ENCODE measurements around the gene ARID1B. TPM values are rescaled to one million over a fixed set of nuclear protein-coding genes. Genes with fewer than 3 reads are reported as not detected.

The ARID1B gene
- total and polyA plus RNA-seq, 5 donors = 18.3 to 59.6 (median 53.8) TPM

- intact Hi-C loops (cut with DNase I) = no loop called here
- Histone ChIP-seq H3K9me3 (ENCODE audit: control insufficient read depth, low read length) (no peaks in the 10 kb centered on the region), H3K27me3 (ENCODE audit: control insufficient read depth, insufficient read depth) (no peaks in the 10 kb centered on the region), H3K27ac (ENCODE audit: low read length) (no peak overlapping the region), H3K4me3 (ENCODE audit: low read length) (no peak overlapping the region), H3K4me1 (ENCODE audit: control insufficient read depth, insufficient read depth, low read length) (no peaks in the 10 kb centered on the region)
- no peak for DNase-seq
- ATAC-seq = no peak
- 88% methylated on average over 8 of the region's 8 CpGs for WGBS
Observed at GRCh38 chr6:156756630-156757610, 20.3 kb upstream of the ARID1B start.

- no peak overlapping the region for H3K27ac ChIP-seq (ENCODE audit: low read length)
- H3K4me1 ChIP-seq (ENCODE audit: control insufficient read depth, insufficient read depth, low read length) = no peaks in the 10 kb centered on the region
- no peak for ATAC-seq
- H3K9me3 ChIP-seq (ENCODE audit: control insufficient read depth, low read length) = no peaks in the 10 kb centered on the region
- 80% methylated on average over 2 of the region's 2 CpGs for WGBS
- DNase-seq = no peak
- no peaks in the 10 kb centered on the region for H3K27me3 ChIP-seq (ENCODE audit: control insufficient read depth, insufficient read depth)
- intact Hi-C loops (cut with DNase I) = no loop called here
- no peak overlapping the region for H3K4me3 ChIP-seq (ENCODE audit: low read length)
Observed at GRCh38 chr6:156757849-156758248, 19.3 kb upstream of the ARID1B start.

GRCh38 chr6:156760377-156760776 is 16.8 kb upstream of the ARID1B start:
- intact Hi-C loops (cut with DNase I) = no loop called here
- no peaks in the 10 kb centered on the region for H3K27me3 ChIP-seq (ENCODE audit: control insufficient read depth, insufficient read depth)
- H3K4me3 ChIP-seq (ENCODE audit: low read length) = no peak overlapping the region
- 88% methylated on average over 4 of the region's 4 CpGs for WGBS
- DNase-seq (no peak), ATAC-seq (no peak)
- no peak overlapping the region for H3K27ac ChIP-seq (ENCODE audit: low read length)
- H3K4me1 ChIP-seq (ENCODE audit: control insufficient read depth, insufficient read depth, low read length) = no peaks in the 10 kb centered on the region
- no peaks in the 10 kb centered on the region for H3K9me3 ChIP-seq (ENCODE audit: control insufficient read depth, low read length)

GRCh38 chr6:156762547-156762946 is 14.6 kb upstream of the ARID1B start:
- ATAC-seq (no peak), DNase-seq (no peak)
- WGBS = 92% methylated on average over 7 of the region's 7 CpGs
- intact Hi-C loops (cut with DNase I) = no loop called here
- Histone ChIP-seq H3K27ac (ENCODE audit: low read length) (no peak overlapping the region), H3K4me3 (ENCODE audit: low read length) (no peak overlapping the region), H3K9me3 (ENCODE audit: control insufficient read depth, low read length) (no peaks in the 10 kb centered on the region), H3K27me3 (ENCODE audit: control insufficient read depth, insufficient read depth) (no peaks in the 10 kb centered on the region), H3K4me1 (ENCODE audit: control insufficient read depth, insufficient read depth, low read length) (no peaks in the 10 kb centered on the region)

GRCh38 chr6:156765117-156765516 is 12.1 kb upstream of the ARID1B start:
- intact Hi-C loops (cut with DNase I) = no loop called here
- no peaks in the 10 kb centered on the region for H3K27me3 ChIP-seq (ENCODE audit: control insufficient read depth, insufficient read depth)
- DNase-seq (no peak), ATAC-seq (no peak)
- no peaks in the 10 kb centered on the region for H3K9me3 ChIP-seq (ENCODE audit: control insufficient read depth, low read length)
- H3K27ac ChIP-seq (ENCODE audit: low read length) = no peak overlapping the region
- H3K4me3 ChIP-seq (ENCODE audit: low read length) = no peak overlapping the region
- WGBS = 97% methylated on average over 10 of the region's 10 CpGs
- no peaks in the 10 kb centered on the region for H3K4me1 ChIP-seq (ENCODE audit: control insufficient read depth, insufficient read depth, low read length)

GRCh38 chr6:156767603-156768467 is 9.3 kb upstream of the ARID1B start:
- Histone ChIP-seq H3K27ac (ENCODE audit: low read length) (no peak overlapping the region), H3K9me3 (ENCODE audit: control insufficient read depth, low read length) (no peaks in the 10 kb centered on the region), H3K27me3 (ENCODE audit: control insufficient read depth, insufficient read depth) (no peaks in the 10 kb centered on the region), H3K4me3 (ENCODE audit: low read length) (no peak overlapping the region), H3K4me1 (ENCODE audit: control insufficient read depth, insufficient read depth, low read length) (peaks cover 6% of the 10 kb centered on the region)
- intact Hi-C loops (cut with DNase I) = no loop called here
- ATAC-seq (no peak), DNase-seq (no peak)
- WGBS = 86% methylated on average over 9 of the region's 9 CpGs

- intact Hi-C loops (cut with DNase I) = loop anchor here in 2 of 4 donors (10.0 kb wide), 2 partner anchors 184 to 206 kb away; no protein-coding TSS in a partner anchor
- Histone ChIP-seq H3K4me3 (ENCODE audit: low read length) (no peak overlapping the region), H3K27ac (ENCODE audit: low read length) (no peak overlapping the region), H3K9me3 (ENCODE audit: control insufficient read depth, low read length) (no peaks in the 10 kb centered on the region), H3K27me3 (ENCODE audit: control insufficient read depth, insufficient read depth) (no peaks in the 10 kb centered on the region), H3K4me1 (ENCODE audit: control insufficient read depth, insufficient read depth, low read length) (peaks cover 6% of the 10 kb centered on the region)
- 33% methylated on average over 3 of the region's 3 CpGs for WGBS
- ATAC-seq (no peak), DNase-seq (no peak)
Observed at GRCh38 chr6:156771047-156771446, 6.1 kb upstream of the ARID1B start.

- no peak for DNase-seq
- WGBS = 97% methylated on average over 7 of the region's 7 CpGs
- no peak overlapping the region for H3K27ac ChIP-seq (ENCODE audit: low read length)
- no peaks in the 10 kb centered on the region for H3K9me3 ChIP-seq (ENCODE audit: control insufficient read depth, low read length)
- peaks cover 6% of the 10 kb centered on the region for H3K4me1 ChIP-seq (ENCODE audit: control insufficient read depth, insufficient read depth, low read length)
- H3K27me3 ChIP-seq (ENCODE audit: control insufficient read depth, insufficient read depth) = no peaks in the 10 kb centered on the region
- intact Hi-C loops (cut with DNase I) = loop anchor here in 2 of 4 donors (10.0 kb wide), 2 partner anchors 183 to 207 kb away; no protein-coding TSS in a partner anchor
- ATAC-seq = no peak
- H3K4me3 ChIP-seq (ENCODE audit: low read length) = no peak overlapping the region
Observed at GRCh38 chr6:156771761-156772160, 5.4 kb upstream of the ARID1B start.

GRCh38 chr6:156773476-156773875 is 3.7 kb upstream of the ARID1B start:
- intact Hi-C loops (cut with DNase I) = loop anchor here in 2 of 4 donors (10.0 kb wide), 2 partner anchors 181 to 209 kb away; no protein-coding TSS in a partner anchor
- no peaks in the 10 kb centered on the region for H3K27me3 ChIP-seq (ENCODE audit: control insufficient read depth, insufficient read depth)
- no peaks in the 10 kb centered on the region for H3K9me3 ChIP-seq (ENCODE audit: control insufficient read depth, low read length)
- peak in 1 of 3 donors; percentile 53 for DNase-seq
- H3K4me1 ChIP-seq (ENCODE audit: control insufficient read depth, insufficient read depth, low read length) = peaks cover 6% of the 10 kb centered on the region
- H3K4me3 ChIP-seq (ENCODE audit: low read length) = no peak overlapping the region
- ATAC-seq = no peak
- no peak overlapping the region for H3K27ac ChIP-seq (ENCODE audit: low read length)
- WGBS = 54% methylated on average over 5 of the region's 5 CpGs

- H3K27ac ChIP-seq (ENCODE audit: low read length) = peak overlapping the region; percentile 42
- WGBS = 66% methylated on average over 15 of the region's 15 CpGs
- H3K4me3 ChIP-seq (ENCODE audit: low read length) = no peak overlapping the region
- H3K27me3 ChIP-seq (ENCODE audit: control insufficient read depth, insufficient read depth) = no peaks in the 10 kb centered on the region
- H3K4me1 ChIP-seq (ENCODE audit: control insufficient read depth, insufficient read depth, low read length) = peaks cover 6% of the 10 kb centered on the region
- ATAC-seq (no peak), DNase-seq (peak in 1 of 3 donors; percentile 52)
- H3K9me3 ChIP-seq (ENCODE audit: control insufficient read depth, low read length) = no peaks in the 10 kb centered on the region
- intact Hi-C loops (cut with DNase I) = loop anchor here in 2 of 4 donors (10.0 kb wide), 2 partner anchors 181 to 209 kb away; no protein-coding TSS in a partner anchor
Observed at GRCh38 chr6:156773935-156774852, 3.0 kb upstream of the ARID1B start.

Measured in right cardiac atrium (tissue), 5 donors.